GM12873 (cell line): ENCODE measurements around the gene HDAC9.
A peak's percentile ranks its signal among the peaks of the same experiment; 100 is the strongest.

Source experiments
- TF ChIP-seq, protein P1 (sequence below): IDR thresholded peaks from 2 replicates; pipeline ENCODE4 v1.5.1; 2012; ENCODE audit warnings: low read depth, mild to moderate bottlenecking, moderate library complexity, low read length, control low read depth; ENCODE audit not compliant: insufficient read depth; ENCODE audit errors: missing control alignments

Gene HDAC9

DNA sequence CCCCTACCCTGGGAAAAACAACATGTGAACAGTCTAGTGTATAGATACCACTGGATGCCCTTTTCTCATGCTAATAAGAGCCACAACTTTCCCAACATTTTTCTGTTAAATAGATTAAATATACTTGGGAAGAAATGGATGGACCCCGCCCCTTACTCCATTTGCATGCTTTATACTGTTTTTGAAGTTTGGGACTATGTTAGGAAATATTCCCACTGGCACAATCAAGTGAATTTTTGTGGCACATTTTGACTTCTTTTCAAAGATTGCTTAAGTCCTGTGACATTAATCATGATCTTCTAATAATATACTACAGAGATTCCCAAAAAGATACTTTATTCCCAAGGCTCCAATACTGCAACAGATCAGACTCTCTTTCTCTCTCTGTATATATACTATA lies 405.3 kb downstream of the HDAC9 start:
- TF ChIP-seq, protein P1, sequence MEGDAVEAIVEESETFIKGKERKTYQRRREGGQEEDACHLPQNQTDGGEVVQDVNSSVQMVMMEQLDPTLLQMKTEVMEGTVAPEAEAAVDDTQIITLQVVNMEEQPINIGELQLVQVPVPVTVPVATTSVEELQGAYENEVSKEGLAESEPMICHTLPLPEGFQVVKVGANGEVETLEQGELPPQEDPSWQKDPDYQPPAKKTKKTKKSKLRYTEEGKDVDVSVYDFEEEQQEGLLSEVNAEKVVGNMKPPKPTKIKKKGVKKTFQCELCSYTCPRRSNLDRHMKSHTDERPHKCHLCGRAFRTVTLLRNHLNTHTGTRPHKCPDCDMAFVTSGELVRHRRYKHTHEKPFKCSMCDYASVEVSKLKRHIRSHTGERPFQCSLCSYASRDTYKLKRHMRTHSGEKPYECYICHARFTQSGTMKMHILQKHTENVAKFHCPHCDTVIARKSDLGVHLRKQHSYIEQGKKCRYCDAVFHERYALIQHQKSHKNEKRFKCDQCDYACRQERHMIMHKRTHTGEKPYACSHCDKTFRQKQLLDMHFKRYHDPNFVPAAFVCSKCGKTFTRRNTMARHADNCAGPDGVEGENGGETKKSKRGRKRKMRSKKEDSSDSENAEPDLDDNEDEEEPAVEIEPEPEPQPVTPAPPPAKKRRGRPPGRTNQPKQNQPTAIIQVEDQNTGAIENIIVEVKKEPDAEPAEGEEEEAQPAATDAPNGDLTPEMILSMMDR, result no peak

DNA sequence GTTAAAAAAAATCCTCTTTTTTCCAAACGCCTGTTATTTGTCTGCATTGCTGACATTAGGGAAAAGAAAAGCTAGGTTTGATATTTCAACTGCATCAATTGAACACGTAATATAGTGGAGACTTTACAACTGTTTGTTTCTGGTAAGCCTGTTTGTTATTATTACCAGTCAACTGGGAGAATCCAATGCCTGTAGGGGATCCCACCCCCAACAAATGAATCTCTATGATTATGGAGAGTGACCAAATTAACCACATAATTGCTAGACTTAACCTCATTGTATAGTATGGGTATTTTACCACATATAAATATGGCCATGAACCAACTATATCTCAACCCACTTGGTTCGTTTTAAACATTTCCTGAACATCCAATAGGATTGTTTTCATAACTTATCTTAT lies 405.8 kb downstream of the HDAC9 start:
- TF ChIP-seq, protein P1, result no peak

DNA sequence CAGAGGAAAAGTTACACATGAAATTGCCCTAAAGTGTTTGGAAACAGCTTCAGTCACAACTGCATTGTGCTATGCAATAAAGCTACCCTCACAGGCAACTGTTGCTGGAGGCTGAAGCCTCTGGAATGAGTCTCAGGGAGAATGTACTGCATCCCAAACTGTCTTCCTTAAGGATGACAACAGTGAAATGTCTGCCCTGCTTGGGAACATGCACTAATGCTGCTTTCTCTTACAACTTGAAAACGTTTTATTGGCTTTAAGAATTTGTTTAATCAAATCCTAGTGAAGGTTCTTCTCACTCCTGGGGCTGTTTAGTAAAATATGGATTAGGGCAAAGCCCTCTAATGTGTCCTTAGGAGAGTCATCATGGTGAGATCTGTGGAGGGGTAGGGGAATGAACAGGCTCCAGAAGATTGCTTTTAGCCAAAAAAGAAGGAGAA lies 406.5 kb downstream of the HDAC9 start:
- TF ChIP-seq, protein P1, result no peak

DNA sequence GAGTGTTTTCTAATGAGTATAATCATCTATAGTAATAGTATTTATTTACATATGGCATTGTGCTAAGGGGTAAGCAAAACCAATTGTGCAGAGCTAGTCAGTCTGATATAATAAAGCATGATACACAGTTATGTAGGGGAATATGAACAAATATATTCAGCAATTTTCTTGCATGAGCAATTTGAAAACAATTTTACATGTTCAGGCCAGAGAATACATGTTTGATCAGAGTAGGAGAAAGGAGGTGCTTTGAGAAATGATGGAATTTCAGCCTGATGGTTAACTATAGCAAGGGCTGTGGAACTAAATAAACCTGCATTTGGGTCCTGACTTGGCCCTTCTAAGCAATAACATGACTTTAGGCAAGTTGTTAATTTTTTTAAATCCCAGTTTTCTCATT lies 407.3 kb downstream of the HDAC9 start:
- TF ChIP-seq, protein P1, result no peak

DNA sequence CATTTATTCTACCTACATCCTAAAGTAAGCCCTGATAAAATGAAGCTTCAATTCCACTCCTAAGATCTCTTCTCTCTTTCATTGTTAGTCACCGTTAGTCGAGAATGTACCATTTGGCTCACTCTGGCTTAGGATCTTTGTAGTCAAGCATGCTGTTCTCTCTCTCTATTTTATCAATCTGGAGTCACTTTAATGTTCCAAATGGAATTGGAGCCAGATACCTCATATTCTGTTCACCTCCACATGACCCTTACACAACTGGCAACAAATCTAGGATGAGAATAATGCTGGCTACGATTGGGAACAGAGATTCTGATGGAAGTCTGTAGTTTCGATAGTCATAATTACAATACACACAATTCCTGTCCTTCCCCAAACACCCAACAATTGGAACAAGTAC lies 408.1 kb downstream of the HDAC9 start:
- TF ChIP-seq, protein P1, result no peak

DNA sequence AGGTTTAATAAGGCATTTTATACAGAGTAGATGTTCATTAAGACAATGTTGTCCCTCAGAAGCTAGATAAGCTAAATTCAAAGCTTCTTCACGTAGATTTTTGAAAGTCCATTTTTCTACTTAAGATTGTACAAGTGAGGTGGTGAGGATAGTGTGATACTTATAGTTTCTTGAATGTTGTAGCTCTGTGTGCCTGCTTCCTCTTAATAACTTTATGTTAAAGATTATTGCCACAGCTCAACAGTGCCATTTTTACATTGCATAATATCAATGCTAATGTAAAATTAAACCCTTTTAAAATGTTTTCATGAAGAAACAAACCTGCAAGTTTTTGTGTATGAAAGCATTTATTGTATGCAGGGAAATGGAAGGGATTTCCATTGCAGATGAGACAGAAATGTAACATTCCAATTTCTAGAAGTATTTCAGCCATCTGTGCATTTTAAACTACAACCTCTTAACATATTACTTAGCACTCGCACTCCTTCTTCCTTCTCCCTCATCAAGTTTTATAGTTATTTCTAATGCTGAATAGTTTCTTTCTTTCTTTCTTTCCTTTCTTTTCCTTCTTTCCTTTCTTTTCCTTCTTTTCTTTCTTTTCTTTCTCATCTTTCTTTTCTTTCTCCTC lies 409.9 kb downstream of the HDAC9 start:
- TF ChIP-seq, protein P1, result no peak

DNA sequence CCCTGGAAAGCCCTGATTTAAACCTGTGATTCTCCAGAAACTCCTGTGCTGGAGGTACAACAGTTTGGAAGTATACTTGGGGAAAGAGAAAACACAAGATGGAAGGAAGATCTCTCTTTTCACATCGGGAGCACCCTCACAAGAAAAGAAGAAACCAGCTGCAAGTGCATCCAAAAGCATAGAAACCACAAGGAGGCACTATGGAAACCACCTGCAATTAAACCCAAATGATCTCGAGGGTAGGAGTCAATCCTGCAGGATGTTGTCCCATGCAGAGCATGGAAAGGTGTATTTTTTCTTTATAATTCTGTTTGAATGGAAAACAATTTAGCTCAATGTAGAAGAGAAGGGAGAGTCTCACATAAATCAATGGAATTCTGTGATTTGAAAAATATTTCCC lies 411.4 kb downstream of the HDAC9 start:
- TF ChIP-seq, protein P1, result peak; percentile 6
